Measurements from ENCODE around the gene CRYGB. TPM values are rescaled to one million over a fixed set of nuclear protein-coding genes. Genes with fewer than 3 reads are reported as not detected.
"Not testable (repeated sequence)": the region's sequence is repeated elsewhere in the genome, so short reads cannot be mapped to it uniquely, and the experiment has no call there.

CRYGB gene
- total RNA-seq, 1 donor from 2014 or later = not detected

GRCh38 chr2:208112273-208112745 is 33.6 kb downstream of the CRYGB start:
- not testable (repeated sequence) for ATAC-seq

- ATAC-seq = no peak
Observed at GRCh38 chr2:208103616-208104015, 42.3 kb downstream of the CRYGB start.

GRCh38 chr2:208101716-208102631 is 44.0 kb downstream of the CRYGB start:
- no peak for ATAC-seq

- ATAC-seq = no peak
Observed at GRCh38 chr2:208099682-208100470, 46.1 kb downstream of the CRYGB start.

- ATAC-seq = not testable (repeated sequence)
Observed at GRCh38 chr2:208098701-208099100, 47.3 kb downstream of the CRYGB start.

GRCh38 chr2:208098267-208098666 is 47.7 kb downstream of the CRYGB start:
- ATAC-seq = no peak

- ATAC-seq = no peak
Observed at GRCh38 chr2:208097801-208098200, 48.2 kb downstream of the CRYGB start.

- ATAC-seq = no peak
Observed at GRCh38 chr2:208097313-208097712, 48.6 kb downstream of the CRYGB start.

- ATAC-seq = no peak
Observed at GRCh38 chr2:208096080-208096479, 49.9 kb downstream of the CRYGB start.

GRCh38 chr2:208093128-208093527 is 52.8 kb downstream of the CRYGB start:
- ATAC-seq = no peak

Other genes starting within 250 kb of the CRYGB start
- gene PLEKHM3, start 120.6 kb downstream of the CRYGB start, total RNA-seq = 4.7 TPM
- gene CRYGD, start 21.6 kb downstream of the CRYGB start, total RNA-seq = not detected
- not detected for gene CRYGC, start 16.3 kb downstream of the CRYGB start, total RNA-seq
- not detected for gene CRYGA, start 17.4 kb upstream of the CRYGB start, total RNA-seq
- gene C2orf80, start 43.9 kb upstream of the CRYGB start, total RNA-seq = not detected
- 179 TPM for gene IDH1, start 108.9 kb upstream of the CRYGB start, total RNA-seq
- gene PIKFYVE, start 120.1 kb upstream of the CRYGB start, total RNA-seq = 12.0 TPM